Left colon (tissue), 2 donors: Measurements from ENCODE around the gene PBX4. TPM values are rescaled to one million over a fixed set of nuclear protein-coding genes. Genes with fewer than 3 reads are reported as not detected.
A peak's percentile ranks its signal among the peaks of the same experiment; 100 is the strongest.

Experiments
- ATAC-seq: fragments of 200-7000 bp; cut with Tn5 transposase; one replicate; pipeline ENCODE4 v1.9.1; 2020; ENCODE audit warnings: mild to moderate bottlenecking, moderate library complexity
- DNase-seq, 2 donors: peaks; one replicate each; pipeline ENCODE4 v3.0.0-alpha.2; 2020
- intact Hi-C, 2 donors: fragments of 100-400 bp; cut with DNase I in 1 of 2; cut with micrococcal nuclease in 1 of 2; formaldehyde crosslinking; loops; one replicate each; pipeline versions ENCODE4 v1.11.2 to v1.14.0; 2022; cut with DNase I, micrococcal nuclease
- total RNA-seq, 2 donors: library from RNA; stranded (reverse); fragmentation: NEBNext Ultra II Directional; extraction: Animal tissue kit (Norgen Biotek cat#: 25700); gene quantifications; one replicate each; pipeline ENCODE4 v1.2.1, GENCODE V29; 2021
- donor health status: DM: no; HTN: no; CAD: no.
- donor health status: DM: yes; HTN: yes; CAD: no.

The PBX4 gene
- total RNA-seq, 2 donors from 2014 or later: 2.5 to 2.9 TPM

- DNase-seq: no peak
- ATAC-seq: no peak
- intact Hi-C loops: no loop called here
Measured at GRCh38 chr19:19549804-19550464, 68.6 kb downstream of the PBX4 start.

- no peak for ATAC-seq
- intact Hi-C loops: no loop called here
- DNase-seq: no peak
Measured at GRCh38 chr19:19548915-19549759, 69.3 kb downstream of the PBX4 start.

- DNase-seq: no peak
- no peak for ATAC-seq
- intact Hi-C loops: no loop called here
Measured at GRCh38 chr19:19547674-19548336, 70.7 kb downstream of the PBX4 start.

GRCh38 chr19:19546751-19547162 lies 71.7 kb downstream of the PBX4 start:
- DNase-seq (no peak), ATAC-seq (peak; percentile 42)
- intact Hi-C loops: no loop called here

GRCh38 chr19:19545707-19546106 lies 72.8 kb downstream of the PBX4 start:
- intact Hi-C loops: no loop called here
- ATAC-seq: no peak
- DNase-seq: no peak

- intact Hi-C loops: no loop called here
- ATAC-seq (no peak), DNase-seq (no peak)
Measured at GRCh38 chr19:19544954-19545591, 73.4 kb downstream of the PBX4 start.

- intact Hi-C loops: no loop called here
- DNase-seq (no peak), ATAC-seq (no peak)
Measured at GRCh38 chr19:19544257-19544953, 74.1 kb downstream of the PBX4 start.

GRCh38 chr19:19543640-19544039 lies 74.8 kb downstream of the PBX4 start:
- intact Hi-C loops: no loop called here
- ATAC-seq (no peak), DNase-seq (no peak)

- intact Hi-C loops: no loop called here
- no peak for ATAC-seq
- no peak for DNase-seq
Measured at GRCh38 chr19:19543101-19543500, 75.4 kb downstream of the PBX4 start.

- ATAC-seq (no peak), DNase-seq (no peak)
- intact Hi-C loops: no loop called here
Measured at GRCh38 chr19:19542507-19542906, 76.0 kb downstream of the PBX4 start.

- intact Hi-C loops: no loop called here
- ATAC-seq: no peak
- no peak for DNase-seq
Measured at GRCh38 chr19:19541616-19542015, 76.9 kb downstream of the PBX4 start.

- DNase-seq: peak; percentile 69 to 77
- ATAC-seq: peak; percentile 69
- intact Hi-C loops: no loop called here
Measured at GRCh38 chr19:19540715-19541515, 77.6 kb downstream of the PBX4 start.

- intact Hi-C loops: no loop called here
- DNase-seq: peak; percentile 74 to 83
- ATAC-seq: peak; percentile 57
Measured at GRCh38 chr19:19540064-19540714, 78.3 kb downstream of the PBX4 start.

- ATAC-seq (no peak), DNase-seq (no peak)
- intact Hi-C loops: loop anchor here (5.0 to 10.0 kb wide), 2 partner anchors 103 to 415 kb away; partner anchors contain the start of gene GMIP (in 1 of the 2)
Measured at GRCh38 chr19:19539698-19540063, 78.8 kb downstream of the PBX4 start.

- DNase-seq (no peak), ATAC-seq (no peak)
- intact Hi-C loops: loop anchor here (5.0 to 10.0 kb wide), 2 partner anchors 104 to 416 kb away; partner anchors contain the start of gene GMIP (in 1 of the 2)
Measured at GRCh38 chr19:19538785-19539166, 79.7 kb downstream of the PBX4 start.

- peak in 1 of 2 donors; percentile 67 for DNase-seq
- peak; percentile 32 for ATAC-seq
- intact Hi-C loops: loop anchor here (5.0 to 10.0 kb wide), 2 partner anchors 104 to 417 kb away; partner anchors contain the start of gene GMIP (in 1 of the 2)
Measured at GRCh38 chr19:19538061-19538784, 80.3 kb downstream of the PBX4 start, which contains the start of gene CILP2. TSS of gene CILP2 (plus strand) at chr19:19538265. CDS start at chr19:19538350, 85 bp downstream.
